ENCODE results near the gene ZNF441. TPM values are rescaled to one million over a fixed set of nuclear protein-coding genes. Genes with fewer than 3 reads are reported as not detected.

The ZNF441 gene
- total and polyA plus RNA-seq, 2 of the 13 experiments (the other 11 are each of a cell fraction or from before 2014, with no cell fraction given), result 2.8 to 10.0 TPM

GRCh38 chr19:11766597-11767591, at the start of gene ZNF441 (continued):
- TF ChIP-seq ADNP (CRISPR knock-in tag; IDR thresholded peaks at IDR 0.05), result no peak
- TF ChIP-seq NFKBIZ (CRISPR knock-in tag; IDR thresholded peaks at IDR 0.05), result peak; percentile 8; the same call in 1 of the 2 replicates
- TF ChIP-seq ZNF367 (CRISPR knock-in tag; IDR thresholded peaks at IDR 0.05; ENCODE audit: borderline replicate concordance), result no peak
- no peak; the same call in 1 of the 2 replicates for TF ChIP-seq ZNF460 (CRISPR knock-in tag; IDR thresholded peaks at IDR 0.05; ENCODE audit: borderline replicate concordance)
- peak; percentile 77 for TF ChIP-seq RBFOX2 (IDR thresholded peaks at IDR 0.05; ENCODE audit: low read depth, low read length)
- TF ChIP-seq, protein P1, sequence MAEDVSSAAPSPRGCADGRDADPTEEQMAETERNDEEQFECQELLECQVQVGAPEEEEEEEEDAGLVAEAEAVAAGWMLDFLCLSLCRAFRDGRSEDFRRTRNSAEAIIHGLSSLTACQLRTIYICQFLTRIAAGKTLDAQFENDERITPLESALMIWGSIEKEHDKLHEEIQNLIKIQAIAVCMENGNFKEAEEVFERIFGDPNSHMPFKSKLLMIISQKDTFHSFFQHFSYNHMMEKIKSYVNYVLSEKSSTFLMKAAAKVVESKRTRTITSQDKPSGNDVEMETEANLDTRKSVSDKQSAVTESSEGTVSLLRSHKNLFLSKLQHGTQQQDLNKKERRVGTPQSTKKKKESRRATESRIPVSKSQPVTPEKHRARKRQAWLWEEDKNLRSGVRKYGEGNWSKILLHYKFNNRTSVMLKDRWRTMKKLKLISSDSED (CRISPR knock-in tag; IDR thresholded peaks at IDR 0.05), result no peak
- 0 out of 2 replicates have a peak, but pooled peaks have one; percentile 15 for TF ChIP-seq ESRRA (CRISPR knock-in tag; IDR thresholded peaks at IDR 0.05; ENCODE audit: low read depth)
- peak; percentile 79 for TF ChIP-seq ZFP36L1 (CRISPR knock-in tag; IDR thresholded peaks at IDR 0.05)
- TF ChIP-seq SETDB1 (CRISPR knock-in tag; IDR thresholded peaks at IDR 0.05; ENCODE audit: borderline replicate concordance), result no peak
- no peak for TF ChIP-seq JARID2 (CRISPR knock-in tag; IDR thresholded peaks at IDR 0.05; ENCODE audit: insufficient replicate concordance)
- peak; percentile 45; the same call in 1 of the 2 replicates for TF ChIP-seq ZNF784 (CRISPR knock-in tag; IDR thresholded peaks at IDR 0.05; ENCODE audit: borderline replicate concordance)
- TF ChIP-seq STAT5B (CRISPR knock-in tag; IDR thresholded peaks at IDR 0.05), result no peak
- TF ChIP-seq, protein P2, sequence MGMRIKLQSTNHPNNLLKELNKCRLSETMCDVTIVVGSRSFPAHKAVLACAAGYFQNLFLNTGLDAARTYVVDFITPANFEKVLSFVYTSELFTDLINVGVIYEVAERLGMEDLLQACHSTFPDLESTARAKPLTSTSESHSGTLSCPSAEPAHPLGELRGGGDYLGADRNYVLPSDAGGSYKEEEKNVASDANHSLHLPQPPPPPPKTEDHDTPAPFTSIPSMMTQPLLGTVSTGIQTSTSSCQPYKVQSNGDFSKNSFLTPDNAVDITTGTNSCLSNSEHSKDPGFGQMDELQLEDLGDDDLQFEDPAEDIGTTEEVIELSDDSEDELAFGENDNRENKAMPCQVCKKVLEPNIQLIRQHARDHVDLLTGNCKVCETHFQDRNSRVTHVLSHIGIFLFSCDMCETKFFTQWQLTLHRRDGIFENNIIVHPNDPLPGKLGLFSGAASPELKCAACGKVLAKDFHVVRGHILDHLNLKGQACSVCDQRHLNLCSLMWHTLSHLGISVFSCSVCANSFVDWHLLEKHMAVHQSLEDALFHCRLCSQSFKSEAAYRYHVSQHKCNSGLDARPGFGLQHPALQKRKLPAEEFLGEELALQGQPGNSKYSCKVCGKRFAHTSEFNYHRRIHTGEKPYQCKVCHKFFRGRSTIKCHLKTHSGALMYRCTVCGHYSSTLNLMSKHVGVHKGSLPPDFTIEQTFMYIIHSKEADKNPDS (CRISPR knock-in tag; IDR thresholded peaks at IDR 0.05), result peak; percentile 43; the same call in 1 of the 2 replicates
- peak; percentile 56; the same call in 1 of the 2 replicates for TF ChIP-seq TFAP4 (IDR thresholded peaks at IDR 0.05; ENCODE audit: borderline replicate concordance, low read depth)
- peak; percentile 62; the same call in 1 of the 2 replicates for TF ChIP-seq CSRNP1 (CRISPR knock-in tag; IDR thresholded peaks at IDR 0.05)
- peak in 1 of 2 experiments; percentile 81; a peak in 2 of 4 replicates for TF ChIP-seq KLF16 (CRISPR knock-in tag; IDR thresholded peaks at IDR 0.05)
- TF ChIP-seq RBAK (CRISPR knock-in tag; IDR thresholded peaks at IDR 0.05), result no peak
- peak; percentile 19; the same call in 1 of the 2 replicates for TF ChIP-seq ZNF703 (CRISPR knock-in tag; IDR thresholded peaks at IDR 0.05; ENCODE audit: borderline replicate concordance)
- TF ChIP-seq ZFX (CRISPR knock-in tag; IDR thresholded peaks at IDR 0.05; ENCODE audit: low read depth), result peak; percentile 89
- no peak for TF ChIP-seq HOXA7 (CRISPR knock-in tag; IDR thresholded peaks at IDR 0.05)
- TF ChIP-seq POLR2AphosphoS5 (IDR thresholded peaks at IDR 0.05; ENCODE audit: low read depth, low read length), result peak; percentile 95

Data from HepG2 (cell line).